NCI-H446 (cell line): ENCODE data around the gene SPACA9.

ENCODE experiments used
- DNase-seq, 2 experiments: peaks; one replicate each; lab custom pipeline; 2025; lab: John Stamatoyannopoulos, UW

Gene SPACA9

DNA sequence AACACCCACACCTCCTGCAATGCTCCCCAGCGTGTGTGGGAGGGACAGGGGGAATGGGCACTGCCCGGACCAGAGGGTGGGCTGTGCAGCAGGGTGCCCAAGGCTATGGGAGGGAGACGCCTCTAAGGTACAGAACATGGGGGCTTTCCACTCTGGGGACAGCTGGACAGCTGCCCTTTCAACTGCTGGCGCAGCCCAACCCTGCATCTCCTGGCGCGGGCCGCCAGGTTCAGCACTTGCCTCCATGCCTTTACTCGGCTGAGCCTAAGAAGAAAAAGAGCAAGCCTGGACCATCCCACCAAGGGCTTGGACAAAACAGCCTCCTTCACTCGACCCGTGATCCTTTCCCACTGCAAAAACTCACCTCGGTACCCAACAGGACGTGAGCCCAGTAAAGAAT lies 15.6 kb upstream of the SPACA9 start:
- DNase-seq: no peak

DNA sequence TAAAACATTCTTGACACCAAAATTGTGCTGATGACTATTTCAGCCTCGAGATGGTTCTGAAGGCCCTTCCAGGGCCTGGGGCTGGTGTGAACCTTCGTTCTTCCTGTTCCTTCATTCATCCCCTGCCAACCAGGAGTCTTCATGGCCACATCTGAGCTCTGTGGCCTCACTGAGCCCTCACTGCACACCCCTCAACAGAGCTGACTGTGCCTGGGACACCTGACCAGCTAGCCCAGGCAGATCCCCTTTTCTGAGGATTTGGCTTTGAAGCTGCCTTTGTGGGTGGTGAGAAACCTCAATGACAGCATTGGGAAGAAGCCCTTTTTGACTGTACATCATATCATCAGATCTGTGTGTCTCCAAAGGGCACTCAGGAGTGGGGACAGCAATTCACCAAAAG lies 14.4 kb upstream of the SPACA9 start:
- DNase-seq: no peak

- no peak for DNase-seq
Measured at GRCh38 chr9:132864691-132865090, 14.0 kb upstream of the SPACA9 start.

- no peak for DNase-seq
Measured at GRCh38 chr9:132866898-132867297, 11.8 kb upstream of the SPACA9 start.

DNA sequence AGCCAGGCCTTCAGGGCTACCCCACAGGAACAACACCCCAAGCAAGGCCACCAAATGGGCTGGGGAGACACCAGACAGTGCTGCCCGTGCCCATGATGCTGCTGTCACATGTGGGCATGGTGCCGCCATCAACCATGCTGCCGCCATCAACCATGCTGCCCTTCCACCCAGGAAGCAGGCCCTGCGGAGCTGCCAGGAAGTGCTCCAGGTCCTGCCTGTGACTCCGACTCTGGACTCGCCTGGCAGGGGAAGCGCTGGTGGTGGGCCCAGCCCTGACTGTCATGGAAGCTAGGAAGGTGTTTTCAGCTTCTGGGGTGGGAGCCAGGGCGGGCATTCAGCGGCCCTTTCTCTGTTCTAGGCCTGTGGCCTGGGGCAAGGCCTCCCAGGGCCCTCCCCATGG lies 9.4 kb upstream of the SPACA9 start:
- DNase-seq: no peak

- DNase-seq: no peak
Measured at GRCh38 chr9:132873403-132873802, 5.3 kb upstream of the SPACA9 start.

DNA sequence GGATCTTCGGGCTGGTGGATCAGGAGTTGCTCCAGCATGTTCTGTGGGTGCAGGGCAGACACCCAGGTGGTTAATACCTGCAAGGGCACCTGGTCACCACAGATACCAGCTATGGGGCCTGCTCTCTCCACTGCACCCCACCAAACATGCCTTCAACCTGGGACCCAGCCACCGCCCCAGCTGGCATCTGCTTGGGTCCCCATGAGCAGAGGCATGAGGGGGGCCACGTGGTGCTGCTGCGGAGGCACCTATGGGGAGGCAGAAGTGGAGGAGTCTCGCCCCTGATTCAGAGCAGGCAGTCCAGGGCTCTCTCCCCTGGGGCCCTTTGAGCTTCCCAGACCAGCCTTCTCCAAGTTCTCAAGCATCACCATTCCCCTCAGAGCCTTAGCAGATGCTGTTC lies 3.5 kb upstream of the SPACA9 start:
- DNase-seq: no peak

GRCh38 chr9:132876849-132877248 lies 1.8 kb upstream of the SPACA9 start:
- DNase-seq: no peak

- DNase-seq: no peak
Measured at GRCh38 chr9:132877458-132877823, 1.3 kb upstream of the SPACA9 start.

DNA sequence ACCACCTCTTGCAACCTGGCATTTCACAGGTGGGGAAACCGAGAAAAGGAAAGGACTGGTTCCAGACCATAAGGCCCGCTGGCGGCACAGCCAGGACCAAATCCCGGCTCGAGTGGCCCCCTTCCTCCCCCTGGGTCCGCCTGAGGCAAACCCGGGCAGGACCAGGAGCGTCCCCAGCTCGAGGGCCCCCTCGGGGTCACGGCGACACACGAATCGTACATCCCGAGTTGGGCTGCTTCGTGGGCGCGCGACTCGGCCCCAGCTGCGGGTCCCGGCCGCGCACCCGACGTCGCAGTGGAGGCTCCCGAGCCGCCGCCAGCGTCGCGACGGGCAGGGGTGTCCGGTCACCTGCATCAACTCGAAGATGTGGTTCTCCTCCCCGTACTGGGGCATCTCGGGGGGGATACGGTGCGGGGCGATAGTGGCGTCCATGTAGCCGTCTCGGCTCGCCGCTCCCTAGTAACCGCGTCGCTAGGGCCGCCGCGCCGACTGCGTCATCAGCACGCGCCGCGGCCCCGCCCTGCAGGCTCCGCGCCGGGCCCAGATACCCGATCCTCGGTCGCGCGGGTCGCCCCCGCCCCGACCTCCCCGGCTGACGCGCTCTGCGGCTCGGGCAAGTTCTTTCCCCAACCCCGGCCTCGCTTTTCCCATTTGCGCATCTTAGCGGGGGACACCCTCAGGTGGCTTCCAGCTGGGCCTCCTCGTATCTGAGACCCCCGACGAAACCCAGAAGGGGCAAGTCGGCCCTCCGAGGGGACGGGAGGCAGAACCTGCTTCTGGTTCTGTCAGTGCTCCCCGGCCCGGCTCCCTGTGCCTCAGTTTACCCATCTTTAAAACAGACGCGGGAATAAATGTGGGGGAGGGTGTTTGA lies 639 bp upstream of the SPACA9 start, which contains the start of gene AK8:
TSS of gene AK8 (minus strand) at position 461 of the 871 bp plus-strand sequence. CDS start at position 432, 29 bp downstream.
- peak in 1 of 2 experiments; percentile 68 for DNase-seq

GRCh38 chr9:132879457-132880323 lies 992 bp downstream of the SPACA9 start:
- no peak for DNase-seq

GRCh38 chr9:132880324-132880661 lies 1.6 kb downstream of the SPACA9 start:
- DNase-seq: no peak

- no peak for DNase-seq
Measured at GRCh38 chr9:132881826-132882225, 3.1 kb downstream of the SPACA9 start.

DNA sequence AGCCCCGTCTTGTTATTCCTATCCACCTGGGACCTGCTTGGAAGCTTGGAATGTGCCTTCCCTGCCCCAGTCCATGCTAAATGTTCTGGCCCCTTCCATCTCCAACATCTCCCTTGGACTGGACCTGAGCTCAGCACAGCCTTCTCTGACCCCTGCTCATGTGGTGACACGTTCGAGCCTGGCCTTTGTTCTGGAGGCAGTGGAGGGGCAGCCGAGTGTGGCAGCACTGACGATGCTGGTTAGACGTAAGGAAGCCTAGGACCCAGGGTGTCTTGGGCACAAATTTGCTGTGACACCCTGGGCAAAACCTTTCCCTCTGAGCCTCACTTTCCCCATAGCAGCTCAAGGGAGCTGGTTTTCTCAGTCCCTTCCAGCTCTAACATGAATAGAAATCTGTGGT lies 3.9 kb downstream of the SPACA9 start:
- no peak for DNase-seq

DNA sequence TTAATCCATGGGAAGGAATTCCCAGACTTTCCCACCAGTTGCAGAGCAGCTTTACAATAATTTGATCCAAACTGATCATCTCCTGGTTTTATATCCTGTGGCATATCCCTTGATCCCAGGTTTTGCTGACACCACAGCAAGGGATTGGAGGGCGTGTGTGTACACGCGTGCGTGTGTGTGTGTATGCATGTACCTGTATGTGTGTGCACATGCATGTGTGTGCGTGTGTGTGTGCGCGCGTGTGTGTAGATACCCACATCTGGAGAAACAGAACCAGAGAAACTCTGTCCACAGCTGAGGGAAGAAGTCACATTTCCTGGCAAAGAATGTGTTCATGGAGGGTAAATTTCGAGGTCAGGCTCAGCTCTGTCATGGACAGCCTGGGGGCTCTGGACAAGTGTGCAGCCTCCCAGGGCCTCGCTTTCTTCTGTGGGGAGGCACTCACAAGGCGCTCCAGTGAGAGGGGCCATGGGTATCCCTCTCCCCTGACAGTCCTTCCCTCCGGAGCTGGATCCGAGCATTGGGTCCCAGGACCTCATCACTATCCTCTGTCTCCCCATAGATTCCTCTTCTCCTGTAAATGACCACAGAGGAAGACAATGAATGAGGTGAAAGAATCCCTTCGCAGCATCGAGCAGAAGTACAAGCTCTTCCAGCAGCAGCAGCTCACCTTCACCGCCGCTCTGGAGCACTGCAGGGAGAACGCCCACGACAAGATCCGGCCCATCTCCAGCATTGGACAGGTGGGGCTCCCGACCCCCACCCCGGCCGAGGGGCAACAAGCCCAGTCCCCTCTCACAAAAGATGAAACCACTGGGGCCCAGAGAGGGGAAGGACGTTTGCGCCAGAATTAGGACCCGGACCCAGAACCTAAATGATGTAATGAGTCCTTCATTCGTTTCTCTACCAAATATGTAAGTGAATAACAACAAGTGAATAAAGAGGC lies 4.9 kb downstream of the SPACA9 start:
- no peak for DNase-seq

- no peak for DNase-seq
Measured at GRCh38 chr9:132885720-132886333, 7.1 kb downstream of the SPACA9 start.

DNA sequence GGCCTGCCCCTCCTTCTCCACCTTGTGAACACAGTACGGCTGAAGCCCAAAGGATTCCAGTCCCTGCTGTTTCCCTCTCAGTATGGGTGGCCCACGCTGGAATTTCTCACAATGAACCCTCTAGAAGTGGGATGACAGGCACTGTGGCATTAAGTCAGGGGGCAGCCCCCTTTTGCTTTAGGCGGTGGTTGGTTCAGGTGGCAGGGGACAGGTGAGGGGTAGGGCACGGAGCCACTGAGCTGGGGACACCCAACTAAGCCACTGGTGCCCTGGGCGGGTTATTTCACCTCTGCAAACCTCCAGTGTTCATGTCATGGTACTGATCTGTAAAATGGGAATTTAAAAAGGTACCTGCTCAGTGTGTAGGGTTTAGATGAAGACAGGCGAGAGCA lies 7.6 kb downstream of the SPACA9 start:
- no peak for DNase-seq

GRCh38 chr9:132887181-132888120 lies 8.8 kb downstream of the SPACA9 start:
- no peak for DNase-seq

GRCh38 chr9:132888151-132888550 lies 9.5 kb downstream of the SPACA9 start:
- DNase-seq: no peak

GRCh38 chr9:132892400-132892799 lies 13.7 kb downstream of the SPACA9 start:
- no peak for DNase-seq
